ENCODE measurements around the gene OR2AE1.
"Not testable (repeated sequence)": the region's sequence is repeated elsewhere in the genome, so short reads cannot be mapped to it uniquely, and the experiment has no call there.

Gene OR2AE1

DNA sequence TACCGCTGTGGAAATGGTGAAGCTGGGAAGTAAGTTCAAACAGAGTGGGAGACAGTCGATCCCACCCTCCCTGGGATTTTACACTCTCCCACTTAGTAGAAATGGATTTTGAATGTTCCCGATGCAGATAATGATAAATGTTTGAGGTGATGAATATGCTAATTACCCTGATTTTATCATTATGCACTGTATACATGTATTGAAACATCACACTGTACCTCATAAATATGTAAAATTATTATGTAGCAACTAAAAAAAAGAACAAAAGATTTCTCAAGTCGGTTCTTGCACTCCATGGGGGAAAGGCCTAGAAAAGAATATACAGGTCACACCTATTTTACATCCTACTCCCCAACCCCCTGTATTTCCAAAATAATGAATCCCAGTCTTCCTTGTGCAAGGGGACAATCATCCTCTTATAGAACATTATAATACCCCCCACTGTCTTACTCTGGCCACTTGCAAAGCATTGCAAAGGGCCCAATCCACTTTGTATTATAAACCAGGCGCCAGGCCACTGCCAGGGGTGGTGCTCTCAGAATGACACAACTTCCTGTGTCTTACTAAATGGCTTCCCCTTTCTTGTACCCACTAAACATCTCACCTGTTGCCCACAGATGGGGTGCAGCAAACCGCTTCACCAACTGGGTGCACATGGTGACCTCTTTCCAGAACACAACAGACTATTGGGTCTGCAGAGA, 20.6 kb upstream of the OR2AE1 start:
- H3K27me3 ChIP-seq (replicated peaks): no peaks in the 10 kb centered on the region
- DNase-seq: no peak

DNA sequence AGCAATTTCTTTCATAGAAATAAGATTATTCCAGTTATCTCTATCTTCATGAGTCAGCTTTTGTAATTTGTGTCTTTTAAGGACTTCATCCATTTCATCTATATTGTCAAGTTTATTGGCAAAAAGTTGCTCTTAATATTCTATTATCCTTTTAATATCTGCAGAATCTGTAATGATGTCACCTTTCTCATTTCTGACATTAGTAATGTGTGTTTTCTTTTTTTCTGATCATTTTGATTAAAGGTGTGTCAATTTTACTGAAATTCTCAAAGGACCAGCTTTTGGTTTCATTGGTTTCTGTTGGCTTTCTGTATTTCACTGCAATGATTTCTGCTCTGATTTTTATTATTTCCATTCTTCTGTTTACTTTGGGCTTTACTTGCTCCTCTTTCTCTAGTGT, 17.9 kb upstream of the OR2AE1 start:
- peaks cover 7% of the 10 kb centered on the region for H3K36me3 ChIP-seq (replicated peaks)
- H3K27ac ChIP-seq: no peak overlapping the region
- TF ChIP-seq, protein P1, sequence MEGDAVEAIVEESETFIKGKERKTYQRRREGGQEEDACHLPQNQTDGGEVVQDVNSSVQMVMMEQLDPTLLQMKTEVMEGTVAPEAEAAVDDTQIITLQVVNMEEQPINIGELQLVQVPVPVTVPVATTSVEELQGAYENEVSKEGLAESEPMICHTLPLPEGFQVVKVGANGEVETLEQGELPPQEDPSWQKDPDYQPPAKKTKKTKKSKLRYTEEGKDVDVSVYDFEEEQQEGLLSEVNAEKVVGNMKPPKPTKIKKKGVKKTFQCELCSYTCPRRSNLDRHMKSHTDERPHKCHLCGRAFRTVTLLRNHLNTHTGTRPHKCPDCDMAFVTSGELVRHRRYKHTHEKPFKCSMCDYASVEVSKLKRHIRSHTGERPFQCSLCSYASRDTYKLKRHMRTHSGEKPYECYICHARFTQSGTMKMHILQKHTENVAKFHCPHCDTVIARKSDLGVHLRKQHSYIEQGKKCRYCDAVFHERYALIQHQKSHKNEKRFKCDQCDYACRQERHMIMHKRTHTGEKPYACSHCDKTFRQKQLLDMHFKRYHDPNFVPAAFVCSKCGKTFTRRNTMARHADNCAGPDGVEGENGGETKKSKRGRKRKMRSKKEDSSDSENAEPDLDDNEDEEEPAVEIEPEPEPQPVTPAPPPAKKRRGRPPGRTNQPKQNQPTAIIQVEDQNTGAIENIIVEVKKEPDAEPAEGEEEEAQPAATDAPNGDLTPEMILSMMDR (IDR thresholded peaks at IDR 0.05; ENCODE audit: low read depth, low read length, missing control alignments): no peak
- no peak for DNase-seq
- no peak overlapping the region for H3K4me3 ChIP-seq (ENCODE audit: low read depth, low read length)
- in situ Hi-C loops (cut with HindIII; ENCODE audit: low pct_ligation_motif_present, low sequenced_read_pairs): no loop called here
- H3K27me3 ChIP-seq (replicated peaks): no peaks in the 10 kb centered on the region

More for the DNA sequence above, 20.6 kb upstream of the OR2AE1 start:
- Histone ChIP-seq H3K36me3 (replicated peaks) (peaks cover 24% of the 10 kb centered on the region), H3K4me3 (ENCODE audit: low read depth, low read length) (no peak overlapping the region), H3K27ac (no peak overlapping the region)
- in situ Hi-C loops (cut with HindIII; ENCODE audit: low pct_ligation_motif_present, low sequenced_read_pairs): no loop called here
- TF ChIP-seq, protein P1 (IDR thresholded peaks at IDR 0.05; ENCODE audit: low read depth, low read length, missing control alignments): no peak

DNA sequence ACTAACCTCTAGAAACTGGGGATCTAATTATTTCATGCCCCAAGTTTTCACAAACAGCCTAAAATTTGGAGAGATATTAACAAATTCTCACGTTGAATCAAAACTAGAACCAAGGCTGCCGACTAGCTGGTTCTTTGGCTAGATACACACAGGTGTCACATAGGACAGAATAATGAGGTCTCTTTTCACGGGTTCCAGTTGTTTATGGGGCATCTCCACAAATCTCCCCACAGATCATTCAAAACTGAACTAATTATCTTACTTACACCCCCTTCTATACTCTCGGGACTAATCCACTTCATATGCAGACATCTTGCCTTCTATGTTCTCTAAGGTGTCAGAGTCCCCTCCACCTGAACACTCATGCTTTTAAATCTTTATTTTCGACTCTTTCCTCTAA, 16.4 kb upstream of the OR2AE1 start:
- H3K27me3 ChIP-seq (replicated peaks): no peaks in the 10 kb centered on the region
- TF ChIP-seq, protein P1 (IDR thresholded peaks at IDR 0.05; ENCODE audit: low read depth, low read length, missing control alignments): no peak
- peaks cover 2% of the 10 kb centered on the region for H3K36me3 ChIP-seq (replicated peaks)
- H3K4me3 ChIP-seq (ENCODE audit: low read depth, low read length): no peak overlapping the region
- in situ Hi-C loops (cut with HindIII; ENCODE audit: low pct_ligation_motif_present, low sequenced_read_pairs): no loop called here
- no peak for DNase-seq
- H3K27ac ChIP-seq: no peak overlapping the region

DNA sequence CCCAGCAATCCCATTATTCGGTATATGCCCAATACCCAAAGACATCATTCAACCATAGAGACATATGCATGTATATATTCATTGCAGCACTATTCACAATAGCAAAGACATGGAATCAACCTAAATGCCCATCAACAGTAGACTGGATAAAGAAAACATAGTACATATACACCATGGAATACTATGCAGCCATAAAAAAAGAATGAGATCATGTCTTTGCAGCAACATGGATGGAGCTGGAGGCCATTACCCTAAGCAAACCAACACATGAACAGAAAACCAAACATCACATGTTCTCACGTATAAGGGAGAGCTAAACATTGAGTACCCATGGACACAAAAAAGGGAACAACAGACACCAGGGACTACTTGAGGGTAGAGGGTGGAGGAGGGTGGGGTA, 13.5 kb upstream of the OR2AE1 start:
- H3K4me3 ChIP-seq (ENCODE audit: low read depth, low read length); H3K27ac ChIP-seq; DNase-seq; H3K27me3 ChIP-seq (replicated peaks); H3K36me3 ChIP-seq (replicated peaks); in situ Hi-C loops (cut with HindIII; ENCODE audit: low pct_ligation_motif_present, low sequenced_read_pairs): not testable (repeated sequence)

DNA sequence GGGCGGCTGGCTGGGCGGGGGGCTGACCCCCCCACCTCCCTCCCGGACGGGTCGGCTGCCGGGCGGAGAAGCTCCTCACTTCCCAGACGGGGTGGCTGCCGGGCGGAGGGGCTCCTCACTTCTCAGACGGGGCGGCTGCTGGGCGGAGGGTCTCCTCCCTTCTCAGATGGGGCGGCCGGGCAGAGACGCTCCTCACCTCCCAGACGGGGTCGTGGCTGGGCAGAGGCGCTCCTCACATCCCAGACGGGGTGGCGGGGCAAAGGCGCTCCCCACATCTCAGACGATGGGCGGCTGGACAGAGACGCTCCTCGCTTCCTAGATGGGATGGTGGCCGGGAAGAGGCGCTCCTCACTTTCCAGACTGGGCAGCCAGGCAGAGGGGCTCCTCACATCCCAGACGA, 11.5 kb upstream of the OR2AE1 start:
- in situ Hi-C loops (cut with HindIII; ENCODE audit: low pct_ligation_motif_present, low sequenced_read_pairs); H3K27ac ChIP-seq; H3K4me3 ChIP-seq (ENCODE audit: low read depth, low read length); DNase-seq; H3K27me3 ChIP-seq (replicated peaks); H3K36me3 ChIP-seq (replicated peaks): not testable (repeated sequence)

DNA sequence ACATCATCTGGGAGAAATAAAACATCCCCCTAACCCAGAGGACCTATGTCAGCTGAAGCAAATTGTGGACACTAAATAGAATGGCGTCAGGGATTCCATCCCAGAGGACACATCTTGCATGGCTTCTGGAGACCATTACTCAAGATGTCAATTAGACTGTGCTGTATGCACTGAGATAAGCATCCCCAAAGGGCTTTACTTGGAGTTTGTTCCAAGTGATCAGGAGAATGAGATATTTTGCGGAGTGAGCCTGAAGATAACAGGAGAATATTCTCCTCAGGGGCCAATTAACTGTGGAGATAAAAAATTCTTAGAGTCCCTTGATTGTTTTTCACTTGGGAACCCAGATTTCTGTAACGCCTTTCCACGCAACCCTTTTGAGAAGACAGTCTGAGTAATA, 4.5 kb upstream of the OR2AE1 start:
- TF ChIP-seq, protein P1 (IDR thresholded peaks at IDR 0.05; ENCODE audit: low read depth, low read length, missing control alignments): no peak
- Histone ChIP-seq H3K27me3 (replicated peaks) (no peaks in the 10 kb centered on the region), H3K4me3 (ENCODE audit: low read depth, low read length) (no peak overlapping the region), H3K36me3 (replicated peaks) (no peaks in the 10 kb centered on the region), H3K27ac (no peak overlapping the region)
- in situ Hi-C loops (cut with HindIII; ENCODE audit: low pct_ligation_motif_present, low sequenced_read_pairs): no loop called here
- DNase-seq: no peak

DNA sequence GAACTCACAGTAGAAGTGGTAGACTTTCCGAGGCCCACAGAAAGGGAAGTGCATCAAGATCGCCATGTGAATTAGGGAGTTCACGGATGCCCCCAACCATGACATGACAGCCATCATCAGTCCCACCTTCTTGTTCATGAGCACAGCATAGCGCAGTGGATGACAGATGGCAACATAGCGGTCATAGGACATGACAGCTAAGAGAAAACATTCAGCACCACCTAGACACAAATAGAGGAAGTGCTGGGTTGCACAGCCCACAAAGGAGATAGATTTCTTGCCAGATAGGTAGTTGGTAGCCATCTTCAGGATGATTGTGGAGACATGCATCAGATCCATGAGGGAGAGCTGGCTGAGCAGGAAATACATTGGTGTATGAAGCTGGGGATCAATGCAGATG, 342 bp downstream of the OR2AE1 start:
- no peak for DNase-seq
- H3K4me3 ChIP-seq (ENCODE audit: low read depth, low read length): no peak overlapping the region
- H3K36me3 ChIP-seq (replicated peaks): no peaks in the 10 kb centered on the region
- H3K27me3 ChIP-seq (replicated peaks): no peaks in the 10 kb centered on the region
- H3K27ac ChIP-seq: no peak overlapping the region
- in situ Hi-C loops (cut with HindIII; ENCODE audit: low pct_ligation_motif_present, low sequenced_read_pairs): no loop called here
- TF ChIP-seq, protein P1 (IDR thresholded peaks at IDR 0.05; ENCODE audit: low read depth, low read length, missing control alignments): no peak
